Panc1 (cell line): Measurements from ENCODE around the gene CD96. TPM values are rescaled to one million over a fixed set of nuclear protein-coding genes. Genes with fewer than 3 reads are reported as not detected.

ENCODE experiments used
- ATAC-seq: fragments of 200-7000 bp; cut with Tn5 transposase; 2 replicates; pipeline ENCODE4 v1.9.1; 2020; ENCODE audit warnings: mild to moderate bottlenecking, moderate library complexity
- BruUV-seq: library from RNA; stranded (reverse); fragments of 400-500 nt; replicated peaks from 2 replicates; lab custom pipeline; 2021; lab: Mats Ljungman, UMichigan
- CTCF ChIA-PET: fragments of 300-600 bp; sonication (Branson Sonifier 250); formaldehyde crosslinking; loops from one replicate; lab custom pipeline; 2022; ENCODE audit warnings: antibody characterized with exemption; lab: Charles Lee
- POLR2A ChIA-PET: fragments of 300-600 bp; sonication (Branson Sonifier 250); formaldehyde crosslinking; loops from one replicate; lab custom pipeline; 2022; ENCODE audit warnings: antibody characterized with exemption; lab: Charles Lee
- DNase-seq: peaks from one replicate; pipeline ENCODE4 v3.0.0-alpha.2; 2010; ENCODE audit warnings: low read depth, low spot score
- H3K27ac ChIP-seq: 2 replicates; pipeline ENCODE4 v1.5.1; 2011; ENCODE audit warnings: mild to moderate bottlenecking, low read length, inconsistent platforms
- H3K27me3 ChIP-seq: fragments of 200-500 bp; sonication (Bioruptor generic); 2 replicates; pipeline ENCODE4 v1.6.0; 2014; ENCODE audit warnings: low read length, inconsistent platforms; ENCODE audit not compliant: control insufficient read depth, insufficient read depth
- H3K36me3 ChIP-seq: fragments of 200-500 bp; sonication (Bioruptor generic); 2 replicates; pipeline ENCODE4 v1.5.1; 2014; ENCODE audit warnings: inconsistent platforms, mild to moderate bottlenecking, low read length, moderate library complexity; ENCODE audit not compliant: control insufficient read depth, insufficient read depth
- H3K4me1 ChIP-seq: 2 replicates; pipeline ENCODE4 v1.5.1; 2011; ENCODE audit warnings: inconsistent platforms, mild to moderate bottlenecking, low read length, moderate library complexity; ENCODE audit not compliant: control insufficient read depth, insufficient read depth
- H3K4me3 ChIP-seq, 2 experiments: 2 replicates each; pipeline ENCODE4 v1.5.1; 2011 to 2012; ENCODE audit warnings: low read depth in 2 of 2, low read length in 2 of 2, mild to moderate bottlenecking in 2 of 2, inconsistent platforms in 1 of 2, moderate library complexity in 1 of 2
- H3K9me3 ChIP-seq: fragments of 200-500 bp; sonication (Bioruptor generic); 2 replicates; pipeline ENCODE4 v1.5.1; 2014; ENCODE audit warnings: low read depth, mild to moderate bottlenecking, inconsistent platforms, low read length, moderate library complexity; ENCODE audit not compliant: control insufficient read depth, insufficient read depth
- CTCF ChIP-seq: fragments of 450-650 bp; IDR thresholded peaks from 2 replicates; pipeline ENCODE4 v1.5.1; 2017; ENCODE audit warnings: mild to moderate bottlenecking
- POLR2AphosphoS5 ChIP-seq: IDR thresholded peaks from 2 replicates; pipeline ENCODE4 v1.6.1; 2012; ENCODE audit warnings: mild to moderate bottlenecking, low read depth, low read length, moderate library complexity
- REST ChIP-seq, 2 experiments: IDR thresholded peaks; 2 replicates each; pipeline ENCODE4 v1.6.1; 2011 to 2012; ENCODE audit warnings: low read depth in 2 of 2, control low read depth in 1 of 2, low read length in 1 of 2, mild to moderate bottlenecking in 1 of 2, moderate library complexity in 1 of 2; ENCODE audit not compliant: insufficient read depth in 1 of 2
- SIN3A ChIP-seq: IDR thresholded peaks from 2 replicates; pipeline ENCODE4 v1.6.1; 2012; ENCODE audit warnings: low read depth, mild to moderate bottlenecking, low read length, moderate library complexity, borderline replicate concordance; ENCODE audit not compliant: insufficient read depth
- TCF7L2 ChIP-seq: IDR thresholded peaks from 2 replicates; pipeline ENCODE4 v1.6.1; 2011; ENCODE audit warnings: mild to moderate bottlenecking, low read depth, low read length, inconsistent platforms
- in situ Hi-C: cut with HindIII; loops from 2 replicates; pipeline ENCODE4 v1.10.0; 2016; ENCODE audit warnings: low sequenced_read_pairs, low pct_unique_long_range_greater_than_20kb
- intact Hi-C: fragments of 100-400 bp; cut with micrococcal nuclease; formaldehyde crosslinking; loops from one replicate; pipeline ENCODE4 v1.10.0; 2022; ENCODE audit not compliant: unreplicated experiment
- total RNA-seq: library from RNA; stranded (reverse); gene quantifications from one replicate; pipeline ENCODE4 v1.2.1, GENCODE V29; 2021; ENCODE audit not compliant: unreplicated experiment

CD96 gene
- total RNA-seq, 1 experiment from 2014 or later = not detected

GRCh38 chr3:111538111-111538510, 3.9 kb upstream of the CD96 start:
- no peak for TF ChIP-seq TCF7L2
- no peak for TF ChIP-seq REST (IDR thresholded peaks at IDR 0.05; ENCODE audit: insufficient read depth in 1 of 2, low read depth in 2 of 2, low read length in 1 of 2)
- TF ChIP-seq CTCF = no peak
- TF ChIP-seq POLR2AphosphoS5 = no peak
- H3K27ac ChIP-seq = no peak overlapping the region
- no peaks in the 10 kb centered on the region for H3K27me3 ChIP-seq
- POLR2A ChIA-PET = no interaction called here
- no peak overlapping the region for H3K4me3 ChIP-seq
- CTCF ChIA-PET = no interaction called here
- ATAC-seq (no peak), DNase-seq (no peak)
- no peaks in the 10 kb centered on the region for H3K9me3 ChIP-seq
- in situ Hi-C loops = no loop called here
- no TSS peak for BruUV-seq
- H3K4me1 ChIP-seq = no peaks in the 10 kb centered on the region
- intact Hi-C loops = no loop called here
- no peaks in the 10 kb centered on the region for H3K36me3 ChIP-seq

DNA sequence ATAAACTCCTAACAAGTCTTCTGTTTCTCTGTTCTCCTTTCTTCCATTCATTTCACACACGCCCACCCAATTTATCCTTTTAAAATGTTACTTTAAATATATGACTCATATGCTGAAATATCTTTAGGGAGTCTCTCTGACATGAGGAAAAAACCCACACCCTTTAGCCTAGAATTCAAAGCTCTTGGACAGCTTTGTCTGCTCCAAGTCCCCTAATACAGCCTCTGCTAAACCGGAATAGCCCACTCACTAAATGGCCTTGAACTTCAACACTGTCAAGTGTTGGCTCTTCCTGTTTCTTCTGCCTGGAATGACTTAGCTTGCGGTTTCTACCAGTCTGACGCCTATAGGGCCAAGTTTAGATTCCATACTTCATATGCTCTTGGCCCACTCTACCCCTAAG, 3.3 kb upstream of the CD96 start:
- in situ Hi-C loops = no loop called here
- no peaks in the 10 kb centered on the region for H3K9me3 ChIP-seq
- POLR2A ChIA-PET = no interaction called here
- no peak overlapping the region for H3K4me3 ChIP-seq
- no peaks in the 10 kb centered on the region for H3K27me3 ChIP-seq
- no peak for ATAC-seq
- BruUV-seq = no TSS peak
- TF ChIP-seq TCF7L2 (no peak), REST (IDR thresholded peaks at IDR 0.05; ENCODE audit: insufficient read depth in 1 of 2, low read depth in 2 of 2, low read length in 1 of 2) (no peak), SIN3A (no peak), POLR2AphosphoS5 (no peak), CTCF (no peak)
- no peaks in the 10 kb centered on the region for H3K4me1 ChIP-seq
- H3K36me3 ChIP-seq = no peaks in the 10 kb centered on the region
- CTCF ChIA-PET = no interaction called here
- intact Hi-C loops = no loop called here
- no peak for DNase-seq
- no peak overlapping the region for H3K27ac ChIP-seq
